HG03060 (cell line): ENCODE data around the gene ITPR3.

Experiments used
- ATAC-seq: cut with Tn5 transposase; IDR thresholded peaks from one replicate; pipeline ENCODE4 v1.9.1; 2021; ENCODE audit warnings: low read depth, moderate number of reproducible peaks; ENCODE audit not compliant: unreplicated experiment

ITPR3 gene

DNA sequence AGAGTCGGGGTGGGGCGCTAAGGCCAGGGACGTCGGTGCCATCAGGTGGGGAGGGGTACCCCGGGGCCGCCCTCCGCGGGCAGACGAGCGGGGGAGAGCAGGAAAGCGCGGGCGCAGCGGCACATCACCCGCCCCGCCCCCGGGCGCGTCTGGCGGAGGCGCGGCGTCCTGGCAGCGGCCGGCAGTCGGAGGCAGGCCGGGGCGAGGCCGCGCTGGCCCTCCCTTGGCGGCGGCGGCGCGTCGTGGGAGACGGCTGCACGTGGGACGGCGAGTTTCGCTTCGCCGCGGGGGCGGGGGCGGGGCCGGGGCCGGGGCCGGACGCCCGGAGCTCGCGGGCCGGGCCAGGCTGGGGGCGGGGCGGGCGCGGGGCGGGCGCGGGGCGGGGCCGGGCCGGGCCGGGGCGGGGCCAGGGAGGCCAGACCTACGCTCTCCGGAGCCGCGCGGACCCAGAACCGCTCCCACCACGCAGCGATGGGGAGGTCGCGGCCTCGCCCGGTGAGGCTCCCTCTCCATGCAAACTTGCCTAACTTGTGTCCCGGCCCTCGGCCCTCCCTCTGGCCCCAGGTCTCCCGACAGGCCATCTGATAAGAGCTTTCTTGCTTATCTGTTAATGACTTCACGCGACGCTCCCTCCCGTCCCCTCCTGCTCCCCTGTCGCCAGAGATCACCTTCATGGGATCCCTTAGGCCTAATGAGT, 12.5 kb downstream of the ITPR3 start:
- no peak for ATAC-seq

GRCh38 chr6:33634161-33634727, 13.1 kb downstream of the ITPR3 start:
- no peak for ATAC-seq

DNA sequence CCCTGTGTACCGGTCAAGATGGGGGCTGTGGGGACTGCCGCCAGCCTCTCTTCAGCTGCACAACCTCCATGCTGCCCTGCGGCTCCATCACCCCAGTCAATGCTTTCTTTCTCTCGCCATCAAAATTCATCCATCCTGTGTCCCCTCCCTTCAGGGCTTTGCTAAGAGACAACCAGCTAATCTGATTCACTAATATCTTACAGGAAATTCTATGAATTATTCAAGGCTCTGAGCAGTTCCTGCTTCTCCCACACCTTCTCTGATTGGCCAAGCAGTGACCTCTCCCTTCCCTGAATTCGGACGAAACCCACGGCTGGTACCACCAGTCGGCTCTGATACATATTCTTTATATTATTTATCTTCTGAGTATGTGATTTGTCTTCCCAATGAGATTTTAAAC, 13.8 kb downstream of the ITPR3 start:
- ATAC-seq: no peak

- ATAC-seq: no peak
Measured at GRCh38 chr6:33636655-33637054, 15.5 kb downstream of the ITPR3 start.

DNA sequence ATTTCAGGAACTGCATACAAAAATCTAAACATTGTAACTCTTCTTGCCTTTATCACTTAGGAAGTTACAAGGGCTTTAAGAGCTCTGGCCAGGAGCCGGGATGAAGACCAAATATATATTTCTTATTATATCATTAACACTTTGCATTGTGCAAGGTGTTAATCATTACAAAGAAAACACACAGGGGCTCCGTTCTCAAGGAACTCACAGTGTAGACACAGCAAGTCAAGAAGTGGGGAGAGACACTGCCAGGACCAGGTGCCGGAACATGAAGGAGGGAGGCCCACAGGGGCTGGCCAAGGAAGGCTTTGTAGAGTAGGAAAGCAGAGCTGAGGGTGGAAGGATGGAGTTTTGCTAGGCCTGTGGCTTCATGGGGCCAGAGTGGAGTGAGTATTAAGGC, 17.4 kb downstream of the ITPR3 start:
- ATAC-seq: no peak

DNA sequence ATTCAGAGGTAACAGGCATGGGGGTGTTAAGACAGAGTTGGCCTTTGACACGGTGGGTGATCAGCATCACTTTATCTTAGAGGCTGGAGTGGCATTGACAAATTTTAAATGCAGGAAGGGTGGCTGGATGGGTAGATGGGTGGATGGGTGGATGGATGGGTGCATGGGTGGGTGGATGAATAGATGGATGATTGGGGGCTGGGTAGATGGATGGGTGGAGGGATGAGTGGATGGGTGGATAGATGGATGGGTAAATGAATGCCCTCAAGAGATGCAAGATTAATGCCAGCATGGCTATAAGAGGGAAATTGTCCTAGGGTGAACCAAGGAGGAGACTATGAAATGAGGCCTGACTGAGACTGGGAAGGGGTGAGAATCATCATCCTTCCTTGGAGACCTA, 18.4 kb downstream of the ITPR3 start:
- ATAC-seq: no peak

DNA sequence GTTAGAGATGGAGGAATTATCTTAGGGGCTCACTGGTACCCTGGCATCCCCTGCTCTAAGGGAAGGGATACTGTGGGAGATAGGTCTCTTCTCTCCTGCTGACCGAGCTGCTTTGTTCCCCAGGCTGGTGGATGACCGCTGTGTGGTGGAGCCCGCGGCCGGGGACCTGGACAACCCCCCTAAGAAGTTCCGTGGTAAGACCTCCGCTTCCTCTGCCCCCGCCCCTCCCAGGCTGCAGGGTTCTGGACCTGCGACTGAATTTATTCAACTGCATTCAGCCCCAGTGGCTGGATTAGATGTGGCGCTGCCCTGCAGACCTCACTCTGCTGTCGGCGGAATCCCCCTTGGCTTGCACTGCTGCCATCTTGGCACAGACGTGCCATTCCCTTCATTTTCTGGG, 19.2 kb downstream of the ITPR3 start:
- ATAC-seq: no peak

GRCh38 chr6:33641144-33641543, 20.0 kb downstream of the ITPR3 start:
- no peak for ATAC-seq

GRCh38 chr6:33641602-33642001, 20.5 kb downstream of the ITPR3 start:
- no peak for ATAC-seq

DNA sequence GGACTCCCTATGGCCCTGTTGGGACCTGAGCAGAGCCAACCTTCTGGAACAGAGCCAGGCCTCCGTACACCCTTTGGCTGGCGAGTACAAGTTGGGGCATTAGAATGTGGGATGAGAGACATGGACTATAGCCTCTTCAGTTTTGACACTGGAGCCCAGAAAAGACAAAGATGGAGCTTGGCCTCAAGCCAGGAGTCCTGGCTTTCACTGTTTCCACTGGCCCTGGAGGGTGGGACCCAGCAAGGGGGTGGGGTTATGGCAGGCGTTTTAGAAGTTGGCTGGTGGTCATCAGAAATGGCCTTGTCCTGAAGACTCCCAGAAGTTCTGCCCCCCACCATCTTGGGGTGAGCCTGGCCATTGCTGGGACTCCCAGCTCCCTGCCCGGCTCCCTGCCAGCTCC, 21.8 kb downstream of the ITPR3 start:
- ATAC-seq: no peak

GRCh38 chr6:33651403-33651802, 30.3 kb downstream of the ITPR3 start:
- no peak for ATAC-seq

DNA sequence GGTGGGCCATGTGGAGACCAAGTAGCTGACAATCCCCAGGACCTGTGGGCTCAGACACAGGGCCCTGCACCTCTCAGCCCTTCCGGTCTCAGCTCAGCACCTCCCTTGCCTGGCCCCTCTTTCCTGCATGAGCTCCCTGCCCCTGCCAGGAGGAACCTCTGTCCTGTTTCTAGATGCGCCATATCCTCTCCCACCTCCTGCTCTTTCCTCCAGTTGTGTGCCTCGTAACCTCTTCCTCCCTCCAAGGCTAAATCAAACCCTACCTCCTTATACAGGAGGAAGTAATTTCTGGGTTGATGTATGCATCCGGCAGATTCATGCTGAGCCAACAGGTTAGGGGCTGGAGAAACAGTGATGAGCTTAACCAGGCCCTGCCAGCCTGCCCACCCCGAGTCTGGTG, 30.9 kb downstream of the ITPR3 start:
- ATAC-seq: no peak

DNA sequence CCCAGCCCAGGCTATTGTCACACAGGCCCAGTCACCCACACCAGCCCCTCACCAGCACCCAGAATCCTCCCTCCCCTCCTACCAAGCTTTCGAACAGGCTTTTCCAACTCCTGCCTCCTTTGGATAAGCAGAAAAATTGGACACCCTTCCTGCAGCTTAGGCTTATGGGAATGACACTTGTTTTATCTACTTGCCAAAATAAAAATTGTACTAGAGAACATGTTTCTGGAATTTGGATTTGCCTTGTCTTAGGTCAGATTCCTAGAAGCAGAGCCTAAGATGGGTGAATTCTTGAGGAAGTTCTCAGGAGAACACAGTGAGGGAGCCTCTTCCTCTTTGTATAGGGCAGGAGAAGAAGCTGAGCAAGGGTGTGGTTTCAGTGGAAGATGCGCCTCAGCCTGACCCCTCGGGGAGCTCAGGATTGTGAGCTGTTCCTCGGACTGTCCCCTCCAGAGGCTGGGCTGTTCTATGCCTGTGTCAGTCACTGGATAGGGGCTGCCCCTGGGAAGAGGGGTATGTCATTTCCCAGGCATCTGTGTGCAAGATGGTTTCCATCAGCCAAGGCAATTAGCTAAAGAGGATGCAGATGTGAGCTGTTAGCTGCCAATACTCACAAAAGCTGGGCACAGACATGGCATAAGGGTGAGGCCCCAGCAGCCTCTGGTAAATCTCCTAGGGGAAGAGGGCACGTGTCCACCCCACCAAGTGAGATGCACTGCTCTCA, 33.9 kb downstream of the ITPR3 start:
- ATAC-seq: no peak

- ATAC-seq: no peak
Measured at GRCh38 chr6:33656844-33657243, 35.7 kb downstream of the ITPR3 start.

GRCh38 chr6:33658982-33659689, 38.0 kb downstream of the ITPR3 start:
- no peak for ATAC-seq

DNA sequence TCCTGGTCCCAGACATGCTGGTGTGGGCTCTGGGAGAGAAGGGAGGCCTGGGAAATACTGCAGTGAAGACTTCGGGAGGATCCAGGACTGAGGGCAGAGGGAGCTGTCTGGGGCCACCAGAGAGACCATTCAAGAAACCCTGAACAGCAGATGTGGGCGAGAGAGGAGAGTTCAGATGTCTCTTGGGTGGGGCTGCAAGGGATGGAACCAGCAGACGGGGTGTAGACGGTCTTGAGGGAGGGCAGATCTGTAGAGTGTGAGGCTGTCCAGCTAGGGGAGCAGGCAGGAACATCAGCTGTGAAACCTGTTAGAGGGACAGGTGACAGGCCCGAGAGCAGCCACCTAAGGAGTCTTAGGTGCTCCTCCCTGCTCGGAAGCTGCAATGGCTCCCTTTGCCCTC, 38.9 kb downstream of the ITPR3 start:
- ATAC-seq: no peak

GRCh38 chr6:33661106-33661838, 40.1 kb downstream of the ITPR3 start:
- no peak for ATAC-seq

DNA sequence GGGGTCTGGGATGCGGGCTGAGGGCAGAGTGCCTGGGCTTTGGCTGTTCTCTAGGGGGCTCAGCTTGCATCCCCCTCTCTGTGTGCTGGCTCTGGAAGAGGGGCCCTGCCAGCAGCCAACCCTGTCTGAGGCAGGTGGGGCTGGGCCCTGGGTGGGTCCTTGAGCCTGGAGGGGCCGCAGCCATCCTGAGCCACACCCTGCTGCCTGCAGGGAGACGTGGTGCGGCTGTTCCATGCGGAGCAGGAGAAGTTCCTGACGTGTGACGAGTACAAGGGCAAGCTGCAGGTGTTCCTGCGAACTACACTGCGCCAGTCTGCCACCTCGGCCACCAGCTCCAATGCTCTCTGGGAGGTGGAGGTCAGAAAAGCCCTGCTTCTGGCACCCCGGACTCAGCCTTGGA, 41.2 kb downstream of the ITPR3 start:
- no peak for ATAC-seq

DNA sequence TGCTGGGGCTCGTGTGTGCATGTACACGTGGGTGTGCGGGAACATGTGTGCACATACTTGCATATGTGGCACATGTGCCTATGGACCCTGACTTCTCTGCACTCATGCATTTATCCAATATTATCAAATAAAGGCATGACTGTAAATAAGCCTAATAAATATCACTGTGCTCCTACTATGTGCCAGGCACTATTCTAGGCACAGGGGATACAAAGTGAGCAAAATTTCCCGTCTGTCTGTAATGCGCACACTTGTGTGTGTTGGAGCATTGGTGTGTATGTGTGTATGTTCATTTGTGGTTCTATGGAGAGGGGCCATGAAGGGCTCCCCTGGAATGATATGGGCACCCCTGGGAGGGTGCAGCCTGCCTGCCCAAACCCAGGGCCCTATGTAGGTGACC, 41.9 kb downstream of the ITPR3 start:
- no peak for ATAC-seq

- ATAC-seq: no peak
Measured at GRCh38 chr6:33663727-33664449, 42.8 kb downstream of the ITPR3 start.
